Heart left ventricle (tissue), 13 donors: ENCODE measurements around the gene FOXRED2.

ENCODE experiments used
- CTCF ChIP-seq, 12 donors: fragments of 200-600 bp; sonication (generic) in 4 of 12; IDR thresholded peaks; one replicate each; pipeline versions ENCODE4 v1.5.0 to v1.8.0; 2018 to 2022; ENCODE audit warnings: antibody characterized with exemption in 12 of 12, mild to moderate bottlenecking in 5 of 12
- POLR2A ChIP-seq, 2 donors: fragments of 450-650 bp; IDR thresholded peaks; one replicate each; pipeline ENCODE4 v1.6.1; 2017; ENCODE audit warnings: antibody characterized with exemption in 2 of 2, mild to moderate bottlenecking in 2 of 2, moderate library complexity in 2 of 2
- donor health status: ischemic (EF 13 %, LVEDD 7.1; RV severe dilation, severe dysfunction).
- donor health status: DM: no; HTN: yes; CAD: no.
- donor health status: DM: no; HTN: no; CAD: no.
- donor health status: ischemic (EF 25% LVEDD 6.9; RV normal size, moderate dysfunction).
- donor health status: ischemic (EF 25% LVEDD 5.7; RV mildly dilated, moderate dysfunction).
- donor health status: ischemic (EF 35%, LVEDD 5.7; RV mildly dilated, moderate dysfunction).
- donor health status: nonischemic (EF 11% LVEDD 7.7; RV severe dilation, severe dysfunction).
- donor health status: DM: yes; HTN: yes; CAD: no.
- donor health status: PGD.
- donor health status: ischemic (EF 29% LVEDD 5.4; RV normal size, mild dysfunction).
- donor health status: nonischemic (EF 23%, LVEDD 6.1; RV moderate dilation, normal function).

GRCh38 chr22:36544107-36544620 lies 37.3 kb upstream of the FOXRED2 start:
- TF ChIP-seq CTCF (IDR thresholded peaks at IDR 0.05) (no peak), POLR2A (IDR thresholded peaks at IDR 0.05) (no peak)
